SK-N-MC (cell line): Measurements from ENCODE around the gene POU2F3.

Experiments used
- EZH2 ChIP-seq: fragments of 200-600 bp; sonication (generic); IDR thresholded peaks from one replicate; pipeline ENCODE4 v1.6.1; 2017; ENCODE audit warnings: antibody characterized with exemption
- POLR2AphosphoS5 ChIP-seq: IDR thresholded peaks from 2 replicates; pipeline ENCODE4 v1.6.1; 2012; ENCODE audit warnings: mild to moderate bottlenecking, low read depth, low read length, borderline replicate concordance

GRCh38 chr11:120335556-120335907, 95.6 kb downstream of the POU2F3 start:
- TF ChIP-seq POLR2AphosphoS5: no peak
- no peak for TF ChIP-seq EZH2
